Stomach (tissue), 4 donors: Measurements from ENCODE around the gene BMP7.

Experiments
- EP300 ChIP-seq: sonication (generic); formaldehyde crosslinking; IDR thresholded peaks from one replicate; pipeline ENCODE4 v1.6.1; 2017; ENCODE audit warnings: antibody characterized with exemption
- POLR2A ChIP-seq, 4 donors: fragments of 450-650 bp; IDR thresholded peaks; one replicate each; pipeline ENCODE4 v1.6.1; 2016; ENCODE audit warnings: antibody characterized with exemption in 4 of 4, control low read depth in 2 of 4, mild to moderate bottlenecking in 1 of 4, moderate library complexity in 1 of 4
- POLR2AphosphoS5 ChIP-seq, 3 donors: sonication (generic); formaldehyde crosslinking; IDR thresholded peaks; one replicate each; pipeline ENCODE4 v1.6.1; 2016; ENCODE audit warnings: antibody characterized with exemption in 3 of 3
- TF ChIP-seq, protein P1 (sequence below), 7 experiments: fragments of 450-650 bp in 4 of 7; fragments of 200-600 bp in 3 of 7; sonication (generic) in 3 of 7; IDR thresholded peaks; one replicate each; pipeline ENCODE4 v1.5.1; 2016 to 2019; ENCODE audit warnings: antibody characterized with exemption in 7 of 7, control low read depth in 2 of 7, mild to moderate bottlenecking in 1 of 7

DNA sequence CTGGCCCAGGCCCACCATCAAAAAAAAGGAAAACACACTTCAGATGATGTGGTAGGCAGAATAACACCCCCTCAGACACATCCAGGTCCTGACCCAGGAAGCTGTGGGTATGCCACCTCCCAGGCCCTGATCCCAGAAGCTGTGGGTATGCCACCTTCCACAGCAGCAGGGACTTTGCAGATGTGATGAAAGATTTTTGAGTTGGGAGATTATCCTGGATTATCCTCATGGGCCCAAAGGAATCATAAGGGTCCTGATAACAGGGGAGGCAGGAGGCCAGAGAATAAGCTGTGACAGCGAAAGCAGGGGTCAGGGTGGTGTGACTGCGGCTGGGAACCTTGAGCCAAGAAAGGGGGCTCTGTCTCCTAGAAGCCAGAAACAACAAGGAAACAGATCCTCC lies 55.0 kb downstream of the BMP7 start:
- TF ChIP-seq, protein P1, sequence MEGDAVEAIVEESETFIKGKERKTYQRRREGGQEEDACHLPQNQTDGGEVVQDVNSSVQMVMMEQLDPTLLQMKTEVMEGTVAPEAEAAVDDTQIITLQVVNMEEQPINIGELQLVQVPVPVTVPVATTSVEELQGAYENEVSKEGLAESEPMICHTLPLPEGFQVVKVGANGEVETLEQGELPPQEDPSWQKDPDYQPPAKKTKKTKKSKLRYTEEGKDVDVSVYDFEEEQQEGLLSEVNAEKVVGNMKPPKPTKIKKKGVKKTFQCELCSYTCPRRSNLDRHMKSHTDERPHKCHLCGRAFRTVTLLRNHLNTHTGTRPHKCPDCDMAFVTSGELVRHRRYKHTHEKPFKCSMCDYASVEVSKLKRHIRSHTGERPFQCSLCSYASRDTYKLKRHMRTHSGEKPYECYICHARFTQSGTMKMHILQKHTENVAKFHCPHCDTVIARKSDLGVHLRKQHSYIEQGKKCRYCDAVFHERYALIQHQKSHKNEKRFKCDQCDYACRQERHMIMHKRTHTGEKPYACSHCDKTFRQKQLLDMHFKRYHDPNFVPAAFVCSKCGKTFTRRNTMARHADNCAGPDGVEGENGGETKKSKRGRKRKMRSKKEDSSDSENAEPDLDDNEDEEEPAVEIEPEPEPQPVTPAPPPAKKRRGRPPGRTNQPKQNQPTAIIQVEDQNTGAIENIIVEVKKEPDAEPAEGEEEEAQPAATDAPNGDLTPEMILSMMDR (IDR thresholded peaks at IDR 0.05), result no peak
- TF ChIP-seq POLR2A (IDR thresholded peaks at IDR 0.05), result no peak
- no peak for TF ChIP-seq POLR2AphosphoS5 (IDR thresholded peaks at IDR 0.05)
- TF ChIP-seq EP300, result no peak
